Inflammatory macrophage treated with lipopolysaccharide for 1 hour (primary cell): Measurements from ENCODE around the gene SYNJ2.

Source experiments
- DNase-seq, 2 donors: peaks; one replicate each; pipeline ENCODE4 v3.0.0-alpha.2; 2020 to 2022

The SYNJ2 gene

GRCh38 chr6:157999168-158000051, 17.7 kb downstream of the SYNJ2 start:
- no peak for DNase-seq

- no peak for DNase-seq
These were observed 19.1 kb downstream of the SYNJ2 start for GRCh38 chr6:158000530-158001307.

- DNase-seq = no peak
These were observed 20.7 kb downstream of the SYNJ2 start for GRCh38 chr6:158002249-158002950.

GRCh38 chr6:158002951-158003853, 21.5 kb downstream of the SYNJ2 start:
- no peak for DNase-seq

- peak; percentile 57 to 86 for DNase-seq
These were observed 22.4 kb downstream of the SYNJ2 start for GRCh38 chr6:158003910-158004700.

GRCh38 chr6:158004701-158005095, 23.0 kb downstream of the SYNJ2 start:
- DNase-seq = no peak

GRCh38 chr6:158005626-158006180, 24.0 kb downstream of the SYNJ2 start:
- DNase-seq = no peak

- no peak for DNase-seq
These were observed 24.7 kb downstream of the SYNJ2 start for GRCh38 chr6:158006331-158006730.

- no peak for DNase-seq
These were observed 25.3 kb downstream of the SYNJ2 start for GRCh38 chr6:158006821-158007570.

- peak; percentile 28 to 33 for DNase-seq
These were observed 27.1 kb downstream of the SYNJ2 start for GRCh38 chr6:158008864-158009113.

- DNase-seq = peak; percentile 65
These were observed 27.6 kb downstream of the SYNJ2 start for GRCh38 chr6:158009114-158009891.

GRCh38 chr6:158009935-158010585, 28.4 kb downstream of the SYNJ2 start:
- DNase-seq = no peak

GRCh38 chr6:158010591-158011477, 29.2 kb downstream of the SYNJ2 start:
- no peak for DNase-seq

- no peak for DNase-seq
These were observed 29.8 kb downstream of the SYNJ2 start for GRCh38 chr6:158011478-158011920.

- DNase-seq = no peak
These were observed 30.4 kb downstream of the SYNJ2 start for GRCh38 chr6:158011980-158012566.

GRCh38 chr6:158013904-158014504, 32.3 kb downstream of the SYNJ2 start:
- no peak for DNase-seq

GRCh38 chr6:158014505-158015187, 33.0 kb downstream of the SYNJ2 start:
- no peak for DNase-seq
